T follicular helper cell (primary cell): ENCODE measurements around the gene TECPR1.
A peak's percentile ranks its signal among the peaks of the same experiment; 100 is the strongest.

Experiments used
- DNase-seq: peaks from one replicate; pipeline ENCODE4 v3.0.0-alpha.2; 2020; ENCODE audit warnings: low read depth

TECPR1 gene

GRCh38 chr7:98191668-98192431, 60.2 kb downstream of the TECPR1 start:
- DNase-seq: no peak

GRCh38 chr7:98189559-98189958, 62.5 kb downstream of the TECPR1 start:
- DNase-seq: no peak

GRCh38 chr7:98187138-98187502, 64.9 kb downstream of the TECPR1 start:
- DNase-seq: no peak

GRCh38 chr7:98186452-98187137, 65.4 kb downstream of the TECPR1 start:
- DNase-seq: no peak

- no peak for DNase-seq
Measured at GRCh38 chr7:98185101-98185500, 66.9 kb downstream of the TECPR1 start.

GRCh38 chr7:98180751-98181150, 71.3 kb downstream of the TECPR1 start:
- no peak for DNase-seq

- DNase-seq: no peak
Measured at GRCh38 chr7:98178762-98179490, 73.1 kb downstream of the TECPR1 start.

- no peak for DNase-seq
Measured at GRCh38 chr7:98178321-98178720, 73.7 kb downstream of the TECPR1 start.

GRCh38 chr7:98177553-98177952, 74.5 kb downstream of the TECPR1 start:
- DNase-seq: no peak

GRCh38 chr7:98175260-98175940, 76.6 kb downstream of the TECPR1 start:
- DNase-seq: no peak

GRCh38 chr7:98174334-98175259, 77.4 kb downstream of the TECPR1 start:
- DNase-seq: no peak

GRCh38 chr7:98171449-98171848, 80.6 kb downstream of the TECPR1 start:
- no peak for DNase-seq

- no peak for DNase-seq
Measured at GRCh38 chr7:98170966-98171365, 81.1 kb downstream of the TECPR1 start.

- DNase-seq: no peak
Measured at GRCh38 chr7:98168904-98169621, 83.0 kb downstream of the TECPR1 start.

- DNase-seq: peak; percentile 61
Measured at GRCh38 chr7:98168181-98168903, 83.7 kb downstream of the TECPR1 start.

GRCh38 chr7:98167653-98168052, 84.4 kb downstream of the TECPR1 start:
- DNase-seq: no peak

GRCh38 chr7:98166668-98166970, 85.4 kb downstream of the TECPR1 start:
- no peak for DNase-seq

GRCh38 chr7:98165827-98166667, 86.0 kb downstream of the TECPR1 start:
- peak; percentile 22 for DNase-seq
